A673 (cell line): ENCODE data around the gene TRIM66. TPM values are rescaled to one million over a fixed set of nuclear protein-coding genes. Genes with fewer than 3 reads are reported as not detected.

ENCODE experiments used
- BruUV-seq: library from RNA; stranded (reverse); fragments of 400-500 nt; replicated peaks from 2 replicates; lab custom pipeline; 2021; lab: Mats Ljungman, UMichigan
- CTCF ChIA-PET: fragments of 300-600 bp; sonication (Branson Sonifier 250); formaldehyde crosslinking; loops from one replicate; lab custom pipeline; 2022; ENCODE audit warnings: antibody characterized with exemption; lab: Charles Lee
- POLR2A ChIA-PET: fragments of 300-600 bp; sonication (Branson Sonifier 250); formaldehyde crosslinking; loops from one replicate; lab custom pipeline; 2022; ENCODE audit warnings: antibody characterized with exemption; ENCODE audit not compliant: low non-redundant PET; lab: Charles Lee
- DNase-seq: peaks from one replicate; pipeline ENCODE4 v3.0.0-alpha.2; 2015; ENCODE audit warnings: low spot score
- H3K27ac ChIP-seq: fragments of 200-600 bp; sonication (generic); 2 replicates; pipeline ENCODE4 v1.5.1; 2016; ENCODE audit warnings: mixed run types, low read depth, mild to moderate bottlenecking, mixed read lengths, antibody characterized with exemption, low read length; ENCODE audit not compliant: poor library complexity, severe bottlenecking
- H3K27me3 ChIP-seq: fragments of 200-600 bp; sonication (generic); replicated peaks from 2 replicates; pipeline ENCODE4 v1.6.1; 2017; ENCODE audit warnings: mixed run types, low read depth, mild to moderate bottlenecking, mixed read lengths, antibody characterized with exemption, low read length; ENCODE audit not compliant: insufficient read depth, poor library complexity
- H3K36me3 ChIP-seq: fragments of 200-600 bp; sonication (generic); 2 replicates; pipeline ENCODE4 v1.6.1; 2016; ENCODE audit warnings: mixed run types, mild to moderate bottlenecking, mixed read lengths, antibody characterized with exemption, low read length; ENCODE audit not compliant: insufficient read depth, poor library complexity, severe bottlenecking
- H3K4me1 ChIP-seq: fragments of 200-600 bp; sonication (generic); 2 replicates; pipeline ENCODE4 v1.6.1; 2017; ENCODE audit warnings: mixed run types, mild to moderate bottlenecking, mixed read lengths, antibody characterized with exemption, low read length; ENCODE audit not compliant: insufficient read depth, poor library complexity, severe bottlenecking
- H3K4me3 ChIP-seq: fragments of 200-600 bp; sonication (generic); 2 replicates; pipeline ENCODE4 v1.5.1; 2016; ENCODE audit warnings: low read depth, mixed run types, mild to moderate bottlenecking, mixed read lengths, low read length; ENCODE audit not compliant: poor library complexity, severe bottlenecking
- H3K9me3 ChIP-seq: fragments of 200-600 bp; sonication (generic); 2 replicates; pipeline ENCODE4 v1.6.1; 2016; ENCODE audit warnings: mixed run types, low read depth, mild to moderate bottlenecking, mixed read lengths, antibody characterized with exemption, low read length; ENCODE audit not compliant: poor library complexity, severe bottlenecking
- EZH2 ChIP-seq: fragments of 200-600 bp; sonication (generic); IDR thresholded peaks from 2 replicates; pipeline ENCODE4 v1.6.1; 2017; ENCODE audit warnings: borderline replicate concordance, low read depth, mild to moderate bottlenecking, mixed read lengths, antibody characterized with exemption, low read length; ENCODE audit not compliant: poor library complexity, severe bottlenecking
- intact Hi-C: fragments of 100-400 bp; cut with micrococcal nuclease; formaldehyde crosslinking; loops from one replicate; pipeline ENCODE4 v1.10.0; 2022; ENCODE audit not compliant: unreplicated experiment
- total RNA-seq: library from RNA; stranded (reverse); gene quantifications from 2 replicates; pipeline ENCODE4 v1.2.3, GENCODE V29; 2021
- TF ChIP-seq, protein P1 (sequence below): fragments of 300-800, 200-600 bp; sonication (generic); conservative IDR thresholded peaks from 2 replicates; pipeline ENCODE4 v1.5.1; 2017; ENCODE audit warnings: low read depth, mild to moderate bottlenecking, antibody characterized with exemption, low read length, moderate library complexity, mixed read lengths

The TRIM66 gene
- total RNA-seq, 1 experiment from 2014 or later, result 9.7 TPM

GRCh38 chr11:8681837-8682302 lies 595 bp downstream of the TRIM66 start:
- ChIA-PET CTCF (no interaction called here), POLR2A (no interaction called here)
- intact Hi-C loops, result loop anchor here (10.0 kb wide), 1 partner anchor 283 kb away; the partner anchor contains the start of gene TMEM9B
- peaks cover 33% of the 10 kb centered on the region for H3K36me3 ChIP-seq
- no peak for TF ChIP-seq EZH2
- TF ChIP-seq, protein P1, sequence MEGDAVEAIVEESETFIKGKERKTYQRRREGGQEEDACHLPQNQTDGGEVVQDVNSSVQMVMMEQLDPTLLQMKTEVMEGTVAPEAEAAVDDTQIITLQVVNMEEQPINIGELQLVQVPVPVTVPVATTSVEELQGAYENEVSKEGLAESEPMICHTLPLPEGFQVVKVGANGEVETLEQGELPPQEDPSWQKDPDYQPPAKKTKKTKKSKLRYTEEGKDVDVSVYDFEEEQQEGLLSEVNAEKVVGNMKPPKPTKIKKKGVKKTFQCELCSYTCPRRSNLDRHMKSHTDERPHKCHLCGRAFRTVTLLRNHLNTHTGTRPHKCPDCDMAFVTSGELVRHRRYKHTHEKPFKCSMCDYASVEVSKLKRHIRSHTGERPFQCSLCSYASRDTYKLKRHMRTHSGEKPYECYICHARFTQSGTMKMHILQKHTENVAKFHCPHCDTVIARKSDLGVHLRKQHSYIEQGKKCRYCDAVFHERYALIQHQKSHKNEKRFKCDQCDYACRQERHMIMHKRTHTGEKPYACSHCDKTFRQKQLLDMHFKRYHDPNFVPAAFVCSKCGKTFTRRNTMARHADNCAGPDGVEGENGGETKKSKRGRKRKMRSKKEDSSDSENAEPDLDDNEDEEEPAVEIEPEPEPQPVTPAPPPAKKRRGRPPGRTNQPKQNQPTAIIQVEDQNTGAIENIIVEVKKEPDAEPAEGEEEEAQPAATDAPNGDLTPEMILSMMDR, result no peak
- H3K4me1 ChIP-seq, result peaks cover 19% of the 10 kb centered on the region
- no TSS peak for BruUV-seq
- H3K9me3 ChIP-seq, result no peaks in the 10 kb centered on the region
- peak overlapping the region; percentile 97 for H3K27ac ChIP-seq
- H3K27me3 ChIP-seq, result no peaks in the 10 kb centered on the region
- peak overlapping the region; percentile 91 for H3K4me3 ChIP-seq
- DNase-seq, result no peak

- H3K36me3 ChIP-seq, result peaks cover 4% of the 10 kb centered on the region
- no peak overlapping the region for H3K27ac ChIP-seq
- TF ChIP-seq, protein P1, result no peak
- no peak for TF ChIP-seq EZH2
- no peaks in the 10 kb centered on the region for H3K9me3 ChIP-seq
- CTCF ChIA-PET, result no interaction called here
- POLR2A ChIA-PET, result no interaction called here
- H3K27me3 ChIP-seq, result no peaks in the 10 kb centered on the region
- intact Hi-C loops, result no loop called here
- BruUV-seq, result no TSS peak
- H3K4me3 ChIP-seq, result no peak overlapping the region
- H3K4me1 ChIP-seq, result peaks cover 6% of the 10 kb centered on the region
- no peak for DNase-seq
These were observed 3.5 kb downstream of the TRIM66 start for GRCh38 chr11:8679006-8679405.

DNA sequence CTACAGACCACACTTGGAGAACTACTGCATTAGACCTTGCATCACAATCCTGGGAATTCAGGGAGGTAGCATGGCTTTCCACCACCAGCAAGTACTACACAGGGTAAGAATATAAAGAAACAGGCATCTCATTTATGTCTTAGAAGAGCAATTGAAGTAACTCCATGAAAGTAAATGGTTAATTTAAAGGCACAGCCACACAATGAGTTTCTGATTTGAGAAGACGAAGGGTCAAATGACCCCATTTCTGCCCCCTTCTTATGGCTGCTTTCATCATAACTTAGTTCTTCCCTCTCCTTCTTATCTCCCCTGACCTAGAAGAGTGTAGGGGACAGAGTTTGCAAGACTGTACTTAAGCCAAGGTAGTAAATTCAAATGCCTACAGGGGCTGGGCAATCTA lies 6.0 kb downstream of the TRIM66 start:
- TF ChIP-seq EZH2, result no peak
- TF ChIP-seq, protein P1, result no peak
- no peak overlapping the region for H3K4me3 ChIP-seq
- no peaks in the 10 kb centered on the region for H3K36me3 ChIP-seq
- intact Hi-C loops, result no loop called here
- POLR2A ChIA-PET, result no interaction called here
- no peak for DNase-seq
- no peak overlapping the region for H3K27ac ChIP-seq
- peaks cover 23% of the 10 kb centered on the region for H3K4me1 ChIP-seq
- H3K9me3 ChIP-seq, result no peaks in the 10 kb centered on the region
- CTCF ChIA-PET, result no interaction called here
- no TSS peak for BruUV-seq
- no peaks in the 10 kb centered on the region for H3K27me3 ChIP-seq
